Thymus (tissue), 11 donors: ENCODE measurements around the gene RPS27A. TPM values are rescaled to one million over a fixed set of nuclear protein-coding genes. Genes with fewer than 3 reads are reported as not detected.
"Not testable (repeated sequence)": the region's sequence is repeated elsewhere in the genome, so short reads cannot be mapped to it uniquely, and the experiment has no call there.

Experiments used
- DNase-seq, 9 donors: peaks; one replicate each; pipeline ENCODE4 v3.0.0-alpha.2; 2013; ENCODE audit warnings: low spot score in 9 of 9, low read depth in 6 of 9, missing footprints in 1 of 9
- H3K27ac ChIP-seq, 2 donors: one replicate each; pipeline ENCODE4 v1.5.1; 2013; ENCODE audit warnings: control low read depth in 1 of 2, low read depth in 1 of 2, low read length in 1 of 2, mild to moderate bottlenecking in 1 of 2, moderate library complexity in 1 of 2
- H3K27me3 ChIP-seq, 2 donors: one replicate each; pipeline ENCODE4 v1.5.1; 2013; ENCODE audit warnings: low read length in 1 of 2; ENCODE audit not compliant: control insufficient read depth in 2 of 2, insufficient read depth in 1 of 2
- H3K36me3 ChIP-seq, 2 donors: one replicate each; pipeline ENCODE4 v1.5.1; 2013; ENCODE audit warnings: low read length in 1 of 2, mild to moderate bottlenecking in 1 of 2, moderate library complexity in 1 of 2; ENCODE audit not compliant: control insufficient read depth in 2 of 2, insufficient read depth in 2 of 2
- H3K4me1 ChIP-seq, 2 donors: one replicate each; pipeline ENCODE4 v1.5.1; 2013; ENCODE audit warnings: low read length in 2 of 2; ENCODE audit not compliant: control insufficient read depth in 2 of 2, insufficient read depth in 2 of 2
- H3K4me3 ChIP-seq, 2 donors: one replicate each; pipeline ENCODE4 v1.5.1; 2013; ENCODE audit warnings: low read length in 2 of 2, control low read depth in 1 of 2, mild to moderate bottlenecking in 1 of 2
- H3K9me3 ChIP-seq, 2 donors: one replicate each; pipeline ENCODE4 v1.5.1; 2013; ENCODE audit warnings: low read length in 1 of 2, mild to moderate bottlenecking in 1 of 2; ENCODE audit not compliant: control insufficient read depth in 2 of 2, insufficient read depth in 1 of 2
- WGBS: extraction: QIAGEN DNeasy Blood & Tissue Kit; methylation state at CpG from one replicate; pipeline ENCODE4 v1.1.7; 2013; 5-methylcytosine and 5-hydroxymethylcytosine counted together
- polyA plus RNA-seq: library from polyadenylated mRNA; stranded (reverse); fragments of 200-250 nt; gene quantifications from one replicate; pipeline ENCODE4 v1.2.3, GENCODE V29; 2013
- total RNA-seq: library from RNA; stranded (reverse); fragments of 120-200 nt; gene quantifications from one replicate; pipeline ENCODE4 v1.2.4, GENCODE V29; 2013
- donor health status: healthy.

The RPS27A gene
- total and polyA plus RNA-seq, 2 donors, result 2,697 to 3,745 TPM

- H3K4me3 ChIP-seq, result no peak overlapping the region
- WGBS, result 98% methylated on average over 2 of the region's 2 CpGs
These were observed 27.5 kb upstream of the RPS27A start for GRCh38 chr2:55204950-55205349.

GRCh38 chr2:55213822-55214221 lies 18.7 kb upstream of the RPS27A start:
- no peaks in the 10 kb centered on the region for H3K27me3 ChIP-seq
- no peak for DNase-seq
- no peaks in the 10 kb centered on the region for H3K4me1 ChIP-seq
- H3K9me3 ChIP-seq, result no peaks in the 10 kb centered on the region
- no peak overlapping the region for H3K27ac ChIP-seq
- H3K36me3 ChIP-seq, result no peaks in the 10 kb centered on the region
- H3K4me3 ChIP-seq, result no peak overlapping the region

More at GRCh38 chr2:55204950-55205349, 27.5 kb upstream of the RPS27A start:
- Histone ChIP-seq H3K27me3 (no peaks in the 10 kb centered on the region), H3K4me1 (no peaks in the 10 kb centered on the region), H3K36me3 (no peaks in the 10 kb centered on the region), H3K9me3 (peaks cover under 1 to 7% of the 10 kb centered on the region in 2 donors), H3K27ac (no peak overlapping the region)
- no peak for DNase-seq

GRCh38 chr2:55223958-55224760 lies 8.3 kb upstream of the RPS27A start:
- WGBS, result 98% methylated on average over 25 of the region's 25 CpGs
- H3K4me1 ChIP-seq, result peaks cover 9 to 10% of the 10 kb centered on the region in 2 donors

GRCh38 chr2:55224761-55225261 lies 7.7 kb upstream of the RPS27A start:
- H3K27me3 ChIP-seq, result no peaks in the 10 kb centered on the region
- peaks cover 9 to 10% of the 10 kb centered on the region in 2 donors for H3K4me1 ChIP-seq
- no peaks in the 10 kb centered on the region for H3K9me3 ChIP-seq
- 97% methylated on average over 19 of the region's 19 CpGs for WGBS
- DNase-seq, result no peak
- H3K36me3 ChIP-seq, result peaks cover 0 to 3% of the 10 kb centered on the region in 2 donors
- peak overlapping the region in 1 of 2 donors; percentile 8 for H3K27ac ChIP-seq
- no peak overlapping the region for H3K4me3 ChIP-seq

More at GRCh38 chr2:55223958-55224760, 8.3 kb upstream of the RPS27A start:
- peak in 1 of 9 donors; percentile 9 for DNase-seq
- Histone ChIP-seq H3K36me3 (peaks cover 0 to 3% of the 10 kb centered on the region in 2 donors), H3K4me3 (no peak overlapping the region), H3K9me3 (no peaks in the 10 kb centered on the region), H3K27ac (no peak overlapping the region), H3K27me3 (no peaks in the 10 kb centered on the region)

- Histone ChIP-seq H3K27me3 (no peaks in the 10 kb centered on the region), H3K4me1 (peaks cover 9 to 10% of the 10 kb centered on the region in 2 donors), H3K27ac (no peak overlapping the region), H3K9me3 (no peaks in the 10 kb centered on the region), H3K4me3 (no peak overlapping the region), H3K36me3 (peaks cover 0 to 3% of the 10 kb centered on the region in 2 donors)
- WGBS, result 90% methylated on average over 19 of the region's 19 CpGs
- no peak for DNase-seq
These were observed 6.9 kb upstream of the RPS27A start for GRCh38 chr2:55225481-55226020.

- WGBS, result 83% methylated on average over 7 of the region's 7 CpGs
- H3K4me3 ChIP-seq, result not testable (repeated sequence)
These were observed 4.9 kb upstream of the RPS27A start for GRCh38 chr2:55227437-55228225.

GRCh38 chr2:55228226-55228563 lies 4.3 kb upstream of the RPS27A start:
- Histone ChIP-seq H3K4me3 (no peak overlapping the region), H3K27ac (peak overlapping the region; percentile 32 to 84), H3K9me3 (no peaks in the 10 kb centered on the region), H3K36me3 (peaks cover 0 to 3% of the 10 kb centered on the region in 2 donors), H3K4me1 (peaks cover 10 to 12% of the 10 kb centered on the region in 2 donors), H3K27me3 (no peaks in the 10 kb centered on the region)
- DNase-seq, result no peak

More at GRCh38 chr2:55227437-55228225, 4.9 kb upstream of the RPS27A start:
- H3K9me3 ChIP-seq, H3K27me3 ChIP-seq, H3K36me3 ChIP-seq: not testable (repeated sequence)
- Histone ChIP-seq H3K4me1 (peaks cover 12 to 13% of the 10 kb centered on the region in 2 donors), H3K27ac (peak overlapping the region; percentile 32 to 84)
- DNase-seq, result peak in 4 of 9 donors; percentile 21 to 59 (median 28)

- DNase-seq, result no peak
- H3K4me3 ChIP-seq, result no peak overlapping the region
- H3K27ac ChIP-seq, result no peak overlapping the region
- 100% methylated on average over 2 of the region's 2 CpGs for WGBS
- H3K27me3 ChIP-seq, result no peaks in the 10 kb centered on the region
- no peaks in the 10 kb centered on the region for H3K9me3 ChIP-seq
- H3K36me3 ChIP-seq, result peaks cover 10% of the 10 kb centered on the region in 2 donors
- H3K4me1 ChIP-seq, result peaks cover 19 to 20% of the 10 kb centered on the region in 2 donors
These were observed 3.3 kb upstream of the RPS27A start for GRCh38 chr2:55229221-55229620.

- Histone ChIP-seq H3K9me3 (no peaks in the 10 kb centered on the region), H3K4me3 (no peak overlapping the region), H3K36me3 (peaks cover 14 to 22% of the 10 kb centered on the region in 2 donors), H3K4me1 (peaks cover 20% of the 10 kb centered on the region in 2 donors), H3K27me3 (no peaks in the 10 kb centered on the region), H3K27ac (no peak overlapping the region)
- no peak for DNase-seq
- WGBS, result 99% methylated on average over 3 of the region's 3 CpGs
These were observed 1.9 kb upstream of the RPS27A start for GRCh38 chr2:55230551-55230950.
